T-helper 9 cell (primary cell): Measurements from ENCODE around the gene TMEM170A.
"Not testable (repeated sequence)": the region's sequence is repeated elsewhere in the genome, so short reads cannot be mapped to it uniquely, and the experiment has no call there.

ENCODE experiments used
- DNase-seq: peaks from one replicate; pipeline ENCODE4 v3.0.0-alpha.2; 2020

Gene TMEM170A

GRCh38 chr16:75479421-75479990 is 15.0 kb upstream of the TMEM170A start:
- no peak for DNase-seq

GRCh38 chr16:75478480-75479345 is 14.2 kb upstream of the TMEM170A start:
- DNase-seq: no peak

- DNase-seq: no peak
Observed at GRCh38 chr16:75477680-75478473, 13.4 kb upstream of the TMEM170A start.

- DNase-seq: no peak
Observed at GRCh38 chr16:75476817-75477216, 12.3 kb upstream of the TMEM170A start.

GRCh38 chr16:75475420-75475847 is 10.9 kb upstream of the TMEM170A start:
- DNase-seq: no peak

- DNase-seq: no peak
Observed at GRCh38 chr16:75472908-75473877, 8.7 kb upstream of the TMEM170A start.

GRCh38 chr16:75471723-75472633 is 7.5 kb upstream of the TMEM170A start:
- DNase-seq: peak; percentile 18

- DNase-seq: no peak
Observed at GRCh38 chr16:75466760-75467159, 2.3 kb upstream of the TMEM170A start.

- DNase-seq: not testable (repeated sequence)
Observed at GRCh38 chr16:75463389-75464121, 934 bp downstream of the TMEM170A start.

GRCh38 chr16:75462806-75463205 is 1.7 kb downstream of the TMEM170A start:
- DNase-seq: no peak

- no peak for DNase-seq
Observed at GRCh38 chr16:75461575-75461974, 2.9 kb downstream of the TMEM170A start.

GRCh38 chr16:75460446-75460845 is 4.0 kb downstream of the TMEM170A start:
- no peak for DNase-seq

- no peak for DNase-seq
Observed at GRCh38 chr16:75459691-75460090, 4.8 kb downstream of the TMEM170A start.

GRCh38 chr16:75458439-75458838 is 6.0 kb downstream of the TMEM170A start:
- DNase-seq: no peak

GRCh38 chr16:75458029-75458428 is 6.5 kb downstream of the TMEM170A start:
- no peak for DNase-seq

- no peak for DNase-seq
Observed at GRCh38 chr16:75457485-75458021, 6.9 kb downstream of the TMEM170A start.

- no peak for DNase-seq
Observed at GRCh38 chr16:75456971-75457370, 7.5 kb downstream of the TMEM170A start.

- DNase-seq: not testable (repeated sequence)
Observed at GRCh38 chr16:75456486-75456885, 8.0 kb downstream of the TMEM170A start.

GRCh38 chr16:75455677-75456076 is 8.8 kb downstream of the TMEM170A start:
- DNase-seq: no peak
